KG1 (cell line): ENCODE results near the gene C1orf35.
A peak's percentile ranks its signal among the peaks of the same experiment; 100 is the strongest.

Source experiments
- DNase-seq: peaks from one replicate; lab custom pipeline; 2025; lab: John Stamatoyannopoulos, UW

The C1orf35 gene

DNA sequence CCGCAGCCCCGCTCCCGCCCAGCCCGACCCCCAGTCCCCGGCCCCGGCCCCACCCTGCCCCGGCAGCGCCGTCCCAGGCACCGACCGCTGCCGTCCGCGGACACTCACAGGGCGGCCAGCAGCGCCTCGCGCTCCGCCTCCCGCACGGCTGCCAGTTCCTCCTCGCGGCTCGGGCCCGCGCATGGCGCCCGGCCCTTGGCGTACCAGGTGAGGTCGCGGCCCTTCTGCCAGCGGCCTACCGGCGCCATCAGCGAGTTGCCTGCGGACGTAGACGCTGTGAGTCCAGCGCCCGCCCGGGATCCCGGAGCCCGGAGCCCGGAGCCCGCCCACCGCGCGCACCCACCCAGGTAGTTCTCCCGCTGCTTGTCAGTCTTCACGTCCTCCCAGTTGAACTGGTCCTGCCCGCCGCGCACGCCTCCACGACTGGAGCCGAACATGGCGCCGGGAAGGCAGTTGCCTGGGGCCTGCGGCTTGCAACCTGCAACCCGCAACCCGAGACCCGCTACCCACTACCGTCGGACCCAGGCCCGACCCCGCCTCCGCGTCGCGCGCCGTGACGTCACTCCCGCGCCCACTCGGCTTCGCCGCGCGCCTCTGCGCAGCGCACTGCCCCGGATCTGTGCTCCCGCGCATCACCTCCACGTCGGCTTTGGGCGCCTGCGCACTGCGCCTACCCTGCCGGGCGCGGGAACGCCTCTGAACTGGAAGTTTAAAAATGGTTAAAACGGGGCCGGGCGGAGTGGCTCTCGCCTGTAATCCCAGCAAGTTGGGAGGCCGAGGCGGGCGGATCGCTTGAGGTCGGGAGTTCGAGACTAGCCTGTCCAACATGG, at the start of gene C1orf35:
TSS of gene C1orf35 (minus strand) at position 535 of the 830 bp plus-strand sequence. CDS start at position 437, 98 bp downstream.
- DNase-seq, result peak; percentile 91

DNA sequence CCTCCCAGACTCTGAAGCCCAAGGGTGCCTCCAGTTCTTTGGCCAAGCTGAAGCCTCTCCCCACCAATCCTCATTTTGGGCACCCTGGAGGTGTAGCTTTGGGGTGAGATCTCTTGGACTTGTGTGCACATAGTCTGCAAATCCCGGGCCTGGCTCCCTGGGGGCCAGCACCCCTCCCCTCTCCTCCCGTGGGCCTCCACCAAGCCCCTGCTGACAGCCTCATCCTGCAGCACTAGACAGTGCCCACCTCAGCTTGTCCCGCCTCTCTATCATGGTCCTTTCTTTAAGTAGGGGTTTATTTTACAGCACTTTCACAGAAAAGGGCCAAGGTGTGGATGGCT, 49.8 kb upstream of the C1orf35 start:
- DNase-seq, result no peak

DNA sequence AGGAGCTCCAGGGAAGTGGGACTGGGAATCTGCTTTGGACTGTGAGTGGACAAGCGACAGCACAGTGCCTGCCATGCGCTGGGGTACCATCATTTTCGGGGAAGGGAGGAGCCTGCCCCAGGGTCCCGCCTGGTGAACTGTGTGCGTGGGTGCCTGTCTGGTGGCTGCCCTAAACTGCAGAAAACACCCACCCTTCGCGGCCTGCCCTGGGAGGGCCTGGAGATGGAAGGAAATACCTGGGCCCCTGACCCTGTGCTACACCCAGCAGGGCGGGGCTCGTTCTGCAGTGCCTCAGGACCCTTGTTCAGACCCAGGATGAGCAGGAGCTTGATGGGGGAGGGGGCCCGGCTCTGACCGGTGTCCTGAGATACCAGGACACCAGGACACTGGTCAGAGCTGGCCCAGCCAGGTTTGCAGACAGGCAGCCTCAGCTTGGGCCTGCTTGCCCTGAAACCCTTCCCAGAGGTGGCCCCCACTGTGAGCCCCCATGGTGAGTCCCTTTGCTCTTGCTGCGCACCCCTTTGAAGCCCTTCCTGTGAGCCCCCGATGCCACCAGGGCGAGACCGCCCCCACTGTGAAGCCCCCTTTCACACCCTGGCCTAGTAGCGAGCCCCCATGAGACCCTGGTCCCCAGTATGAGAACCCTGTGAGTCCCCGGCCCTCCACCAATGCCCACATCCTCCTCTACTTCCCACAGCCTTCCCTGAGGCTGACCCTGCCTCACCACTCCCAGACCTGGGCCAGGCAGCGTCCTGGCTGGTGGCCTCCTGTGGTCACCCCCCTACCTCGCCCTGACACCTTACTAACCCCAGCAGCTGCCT, 49.2 kb upstream of the C1orf35 start:
- no peak for DNase-seq

DNA sequence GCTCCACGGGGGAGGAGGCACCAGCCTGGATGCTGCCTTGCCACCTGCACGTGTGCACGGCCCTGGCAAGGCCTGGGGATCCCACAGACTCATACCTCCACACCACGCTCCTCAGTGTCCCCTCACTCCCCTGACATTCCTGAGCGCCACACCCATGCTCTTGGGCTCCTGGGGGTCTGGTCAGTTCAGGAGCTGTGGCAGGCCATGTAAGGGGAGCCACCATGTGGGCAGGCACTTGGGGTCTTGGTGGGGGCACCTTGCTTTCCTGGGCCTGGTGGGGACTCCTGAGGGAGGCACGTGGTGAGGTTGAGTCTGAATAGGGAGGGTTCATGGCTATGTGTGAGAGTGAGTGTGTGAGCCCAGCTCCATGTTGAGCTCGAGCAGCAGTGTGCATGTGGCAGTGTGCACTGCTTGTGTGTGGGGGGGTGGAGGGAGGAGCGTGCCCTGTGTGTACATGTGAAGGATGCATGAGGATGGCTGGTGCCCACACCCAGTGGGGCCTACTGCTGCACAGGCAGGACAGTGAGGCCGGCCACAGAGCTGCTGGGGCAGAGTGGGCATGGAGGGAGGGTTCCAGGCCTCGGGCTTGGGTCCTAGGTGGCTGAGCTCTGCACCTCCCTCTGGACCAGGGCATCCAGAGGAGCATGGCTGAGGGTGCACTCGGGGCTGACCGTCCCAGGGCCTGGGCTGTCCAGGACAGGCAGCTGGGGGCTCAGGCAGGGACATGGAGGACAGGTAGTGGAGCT, 48.2 kb upstream of the C1orf35 start:
- no peak for DNase-seq

DNA sequence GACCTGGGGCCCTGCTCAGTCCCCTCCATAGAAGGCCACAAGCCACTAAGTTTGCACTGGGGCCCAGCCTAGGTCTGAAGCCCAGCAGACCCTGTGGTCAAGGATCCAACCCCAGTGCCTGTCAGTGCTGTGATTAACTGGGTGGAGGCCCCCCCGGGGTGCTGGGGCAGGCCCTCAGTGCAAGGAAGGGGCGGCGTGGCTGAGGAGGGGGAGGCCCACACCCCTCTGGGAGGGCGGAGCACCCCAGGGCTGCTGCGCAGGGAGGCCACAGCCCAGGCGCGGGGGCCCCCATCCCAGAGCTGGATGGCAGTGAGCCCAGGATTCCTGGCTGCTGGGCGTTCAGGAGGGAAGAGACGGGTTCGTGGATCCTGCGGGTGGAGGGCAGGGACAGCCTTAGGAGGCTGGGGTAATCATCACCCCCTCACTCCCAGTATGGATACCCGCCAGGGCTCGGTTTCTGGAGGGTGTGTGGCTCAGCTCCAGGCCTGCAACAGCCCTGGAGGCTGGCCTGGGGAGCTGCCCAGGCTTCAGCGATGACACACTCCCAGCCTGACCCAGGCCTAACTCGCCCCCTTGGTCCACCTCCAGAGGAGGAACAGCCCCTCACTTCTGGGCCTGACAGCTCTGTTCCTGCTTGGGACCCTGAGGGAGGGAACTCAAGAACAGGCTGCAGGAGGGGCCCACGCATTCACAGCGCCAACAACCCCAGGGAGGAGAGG, 47.5 kb upstream of the C1orf35 start:
- DNase-seq, result no peak

DNA sequence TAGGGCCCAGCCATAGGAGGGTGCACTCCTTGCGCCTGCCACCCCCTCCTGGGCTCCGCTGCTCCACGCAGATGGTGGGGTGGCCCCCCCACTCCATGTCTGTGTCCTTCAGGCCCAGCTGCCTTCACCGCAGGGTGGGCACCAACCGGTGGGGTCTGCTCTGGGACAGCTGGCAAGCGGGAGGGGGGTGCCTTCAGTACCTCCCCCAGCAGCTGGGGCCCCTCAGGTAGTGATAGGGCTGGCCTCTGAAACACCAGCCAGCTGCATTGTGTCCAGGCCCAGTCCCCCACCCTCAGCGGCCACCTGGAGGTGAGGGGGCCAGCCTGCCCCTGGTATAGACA, 47.0 kb upstream of the C1orf35 start:
- DNase-seq, result no peak

DNA sequence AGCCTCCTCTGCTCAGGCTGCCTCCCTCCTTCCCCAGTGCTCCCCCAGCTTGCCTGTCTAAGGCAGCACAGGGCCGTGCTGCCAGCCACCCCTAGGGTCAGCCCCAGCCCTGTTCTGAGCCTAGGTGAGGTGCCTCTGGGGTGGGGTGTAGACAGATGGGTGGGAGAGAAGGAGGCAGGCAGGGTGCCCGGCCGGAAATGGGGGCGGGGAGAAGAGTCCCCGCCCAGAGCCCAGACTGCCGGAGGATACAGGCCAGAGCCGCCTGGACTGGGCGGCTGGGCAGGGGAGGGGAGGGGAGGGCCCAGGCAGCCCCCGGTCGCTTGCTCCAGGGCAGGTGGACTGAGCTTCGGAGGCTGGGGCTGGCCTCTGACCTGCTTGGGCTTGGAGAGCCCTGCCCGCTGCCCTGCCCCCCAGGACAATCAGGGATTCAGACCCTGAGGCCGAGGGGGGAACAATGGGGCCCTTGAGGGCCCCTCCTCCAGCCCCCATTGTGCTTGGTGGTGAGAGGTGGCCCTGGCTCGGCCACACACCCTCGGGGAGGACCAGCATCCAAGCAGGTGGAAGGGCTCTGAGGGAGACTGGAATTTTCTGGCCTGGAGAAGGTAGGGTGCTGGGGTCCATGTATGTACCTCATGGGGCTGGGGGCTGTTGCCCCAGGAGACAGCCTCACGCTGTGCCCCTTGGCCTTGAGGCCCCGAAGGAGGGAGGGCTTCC, 46.4 kb upstream of the C1orf35 start, which contains the start of gene GJC2:
TSS of gene GJC2 (plus strand) at position 525 of the 714 bp plus-strand sequence. CDS start 7,829 bp downstream, outside the sequence.
- DNase-seq, result no peak

DNA sequence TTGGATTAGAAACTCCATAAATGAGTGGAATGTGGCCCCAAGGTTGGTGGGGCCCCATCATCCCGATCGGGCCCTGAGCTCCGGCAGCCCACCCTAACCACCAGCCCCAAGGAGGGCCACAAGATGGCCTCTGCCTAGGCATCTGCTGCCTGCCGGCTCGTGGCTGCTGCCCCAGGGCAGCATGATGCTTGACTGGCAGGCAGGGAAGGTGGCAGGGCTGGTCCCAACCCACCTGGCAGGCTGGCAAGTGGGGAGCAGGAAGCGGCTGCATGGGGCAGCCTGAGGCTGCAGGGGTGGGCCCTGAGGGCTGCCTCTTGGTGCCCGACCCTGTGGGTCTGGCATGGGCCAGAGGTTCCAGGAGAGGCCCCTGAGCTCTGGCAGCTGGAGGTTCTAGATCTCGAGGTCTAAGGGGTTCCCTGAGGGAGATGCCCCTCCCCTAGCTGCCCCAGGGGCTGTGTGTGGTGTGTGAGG, 45.8 kb upstream of the C1orf35 start:
- no peak for DNase-seq

DNA sequence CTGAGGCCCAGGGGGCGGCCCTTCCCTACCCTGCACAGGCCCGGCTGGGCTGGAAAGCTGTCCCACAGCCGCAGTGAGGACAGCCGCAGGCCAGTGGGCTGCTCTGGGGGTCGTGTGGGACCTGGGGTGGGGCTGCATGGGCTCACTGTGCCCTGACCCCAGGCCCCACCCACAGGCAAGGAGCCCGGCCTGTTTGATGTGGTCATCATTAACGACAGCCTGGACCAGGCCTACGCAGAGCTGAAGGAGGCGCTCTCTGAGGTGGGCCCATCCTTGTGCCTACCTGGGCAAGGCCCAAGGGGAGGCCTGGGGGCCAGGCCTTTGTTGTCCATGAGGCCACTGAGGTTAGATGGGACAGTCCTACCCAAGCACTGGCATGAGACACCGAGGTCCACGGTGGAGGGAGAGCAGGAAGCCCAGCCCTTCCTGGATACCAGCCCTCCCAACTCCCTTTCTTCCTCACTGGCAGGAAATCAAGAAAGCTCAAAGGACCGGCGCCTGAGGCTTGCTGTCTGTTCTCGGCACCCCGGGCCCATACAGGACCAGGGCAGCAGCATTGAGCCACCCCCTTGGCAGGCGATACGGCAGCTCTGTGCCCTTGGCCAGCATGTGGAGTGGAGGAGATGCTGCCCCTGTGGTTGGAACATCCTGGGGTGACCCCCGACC, 45.2 kb upstream of the C1orf35 start:
- DNase-seq, result no peak

DNA sequence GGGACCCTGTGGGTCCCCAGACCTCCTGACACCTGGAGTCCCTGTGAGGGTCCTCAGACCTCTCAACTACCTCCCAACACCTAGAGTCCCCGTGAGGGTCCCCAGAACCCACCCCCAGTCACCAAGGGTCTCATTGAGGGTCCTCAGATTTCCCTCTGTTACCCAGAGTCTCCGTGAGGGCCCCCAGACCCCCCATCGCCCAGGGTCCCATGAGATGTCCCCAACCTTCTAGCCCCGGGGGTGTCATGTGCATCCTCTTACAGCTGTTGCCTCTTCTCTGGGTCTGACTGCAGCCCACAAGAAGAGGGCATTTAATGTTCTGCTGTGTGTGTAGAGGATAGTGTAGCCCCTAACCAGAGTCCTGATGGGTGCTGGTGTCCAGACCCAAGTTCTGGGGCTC, 44.6 kb upstream of the C1orf35 start:
- DNase-seq, result no peak

DNA sequence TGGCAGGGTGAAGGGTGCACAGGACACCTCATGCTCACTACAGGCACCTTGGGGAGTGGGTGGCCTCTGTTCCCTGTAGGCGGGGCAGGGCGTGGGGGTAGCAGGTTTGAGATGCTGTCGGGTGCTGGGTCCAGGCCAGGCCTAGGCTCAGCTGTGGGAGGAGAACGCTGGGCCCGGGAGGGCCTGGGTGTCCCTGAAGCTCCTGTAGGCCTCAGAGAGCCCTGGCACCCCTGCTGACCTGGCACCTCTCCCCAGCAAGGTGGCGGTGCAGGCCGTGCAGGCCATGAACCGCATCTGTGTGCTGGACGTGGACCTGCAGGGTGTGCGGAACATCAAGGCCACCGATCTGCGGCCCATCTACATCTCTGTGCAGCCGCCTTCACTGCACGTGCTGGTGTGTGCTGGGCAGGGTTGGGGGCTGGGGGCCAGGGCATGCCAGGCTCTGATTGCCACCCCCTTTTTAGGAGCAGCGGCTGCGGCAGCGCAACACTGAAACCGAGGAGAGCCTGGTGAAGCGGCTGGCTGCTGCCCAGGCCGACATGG, 44.1 kb upstream of the C1orf35 start:
- no peak for DNase-seq

DNA sequence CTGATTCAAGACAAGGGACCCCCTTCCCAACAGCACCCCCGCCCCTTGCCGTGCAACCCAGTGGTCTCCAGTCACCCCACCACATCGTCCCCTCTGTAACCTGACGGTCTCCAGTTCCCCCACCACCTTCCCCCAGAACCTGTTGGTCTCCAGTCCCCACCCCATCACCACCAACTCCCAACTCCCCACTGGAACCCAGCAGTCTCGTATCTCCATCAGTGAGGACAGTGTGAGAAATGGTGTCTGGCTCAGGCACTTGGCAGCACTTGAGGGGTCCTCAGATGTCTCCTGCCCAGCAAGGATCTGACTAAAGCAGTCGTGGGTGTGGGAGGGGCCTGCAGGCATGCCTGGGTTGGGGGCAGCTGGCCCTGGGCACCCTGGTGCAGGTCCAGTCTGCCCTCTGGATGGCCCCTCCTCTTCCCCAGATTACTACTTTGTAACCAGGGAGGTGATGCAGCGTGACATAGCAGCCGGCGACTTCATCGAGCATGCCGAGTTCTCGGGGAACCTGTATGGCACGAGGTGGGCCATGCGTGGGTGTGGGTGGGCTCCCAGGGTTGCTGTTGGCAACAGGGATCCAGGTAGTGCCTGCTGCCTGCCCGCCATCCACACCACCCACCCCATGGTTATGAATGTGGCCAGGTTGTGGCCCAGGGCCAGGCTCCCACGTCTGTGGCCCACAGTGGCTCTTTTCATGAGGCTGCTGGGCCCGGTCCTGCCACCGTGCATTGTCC, 43.5 kb upstream of the C1orf35 start:
- no peak for DNase-seq

DNA sequence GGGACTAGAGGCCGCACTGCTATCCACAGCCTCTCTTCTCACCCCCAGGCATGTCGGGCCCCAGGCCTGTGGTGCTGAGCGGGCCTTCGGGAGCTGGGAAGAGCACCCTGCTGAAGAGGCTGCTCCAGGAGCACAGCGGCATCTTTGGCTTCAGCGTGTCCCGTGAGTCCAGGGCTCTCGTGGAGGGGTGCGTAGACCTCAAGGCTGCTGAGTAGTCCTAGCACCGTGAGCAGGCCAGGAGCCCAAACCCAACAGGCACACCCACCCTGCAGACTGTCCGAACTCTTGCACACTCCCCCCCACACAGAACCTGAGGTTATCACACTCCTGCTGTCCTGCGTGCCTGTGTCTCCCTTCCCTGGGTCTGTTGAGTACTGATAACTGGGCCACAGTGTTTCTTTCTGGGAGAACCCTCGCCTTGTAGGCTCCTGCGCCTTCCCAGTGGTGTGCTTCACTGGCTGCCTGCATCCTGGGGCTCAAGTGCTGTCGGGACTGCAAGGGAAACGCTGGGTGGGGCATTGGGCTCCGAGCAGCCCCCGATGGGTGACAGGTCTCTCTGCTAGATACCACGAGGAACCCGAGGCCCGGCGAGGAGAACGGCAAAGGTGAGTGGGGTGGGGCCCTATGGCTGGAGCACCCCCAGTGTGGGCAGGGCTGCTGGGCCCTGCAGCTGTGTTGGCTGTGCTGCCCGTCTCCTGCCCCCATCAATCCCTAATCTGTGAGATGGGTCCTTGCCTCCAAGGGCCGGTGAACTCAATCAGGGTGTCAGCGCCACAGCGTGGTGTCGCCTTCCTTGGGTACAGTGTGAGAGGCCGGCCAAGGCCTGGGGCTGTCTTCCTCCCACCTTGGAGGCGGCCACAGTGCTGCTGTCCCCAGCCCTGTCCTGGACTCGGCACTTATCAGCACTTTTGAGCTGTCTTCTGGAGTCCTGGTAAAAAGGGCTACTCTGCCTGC, 42.6 kb upstream of the C1orf35 start:
- no peak for DNase-seq

DNA sequence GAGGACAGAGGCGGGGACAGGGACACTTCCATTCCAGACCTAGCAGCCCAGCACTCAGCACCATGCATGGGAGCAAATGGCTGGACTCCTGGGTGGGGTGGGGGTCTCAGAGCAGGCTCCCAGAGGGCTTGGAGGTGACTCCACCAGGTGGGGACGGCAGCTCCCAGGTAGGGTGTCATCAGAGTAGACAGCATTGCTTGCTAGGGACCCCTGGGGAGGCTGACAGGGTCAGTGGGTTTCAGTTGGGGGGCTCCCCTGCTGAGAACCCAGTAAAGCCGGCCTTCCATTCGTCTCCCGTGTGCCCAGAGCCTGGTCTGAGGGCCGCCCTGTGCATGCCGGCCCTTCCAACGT, 41.8 kb upstream of the C1orf35 start:
- no peak for DNase-seq

DNA sequence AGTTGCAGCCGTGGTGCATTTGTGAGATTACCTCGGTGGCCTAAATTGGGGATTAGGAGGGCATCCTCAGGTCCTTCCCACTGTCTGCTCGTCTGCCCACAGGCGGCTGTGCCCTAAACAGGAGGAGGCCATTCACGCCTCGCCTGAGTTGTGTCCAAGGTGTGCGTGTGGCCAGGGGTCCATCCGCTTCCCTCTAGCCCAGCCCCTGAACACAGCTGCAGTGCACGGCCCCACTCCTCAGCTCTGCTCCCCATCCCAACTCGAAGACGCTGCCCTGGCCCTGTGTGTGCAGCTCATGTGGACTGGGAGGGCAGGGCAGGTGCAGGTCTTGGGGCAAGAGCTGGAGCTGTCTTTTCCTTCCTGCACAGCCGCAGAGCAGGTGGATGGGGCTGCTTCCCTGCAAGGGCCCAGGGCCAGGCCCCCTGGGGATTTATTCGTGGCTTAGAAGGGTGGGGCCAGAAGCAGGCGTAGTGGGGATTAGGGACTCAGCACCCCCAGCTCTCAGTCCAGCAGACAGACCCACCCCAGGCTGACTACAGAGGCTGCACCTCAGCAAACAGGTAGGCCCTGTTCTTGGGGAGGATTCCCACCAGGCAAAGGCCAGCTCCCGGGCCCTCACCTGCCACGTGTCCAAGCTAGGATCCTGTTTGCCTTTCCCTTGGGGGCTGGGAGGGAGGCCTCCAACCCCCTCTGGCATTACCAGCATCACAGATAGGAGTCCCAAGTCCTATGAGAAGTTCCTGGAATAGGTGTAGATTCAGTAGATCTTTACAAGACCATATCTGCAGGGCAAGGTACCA, 41.3 kb upstream of the C1orf35 start:
- no peak for DNase-seq

DNA sequence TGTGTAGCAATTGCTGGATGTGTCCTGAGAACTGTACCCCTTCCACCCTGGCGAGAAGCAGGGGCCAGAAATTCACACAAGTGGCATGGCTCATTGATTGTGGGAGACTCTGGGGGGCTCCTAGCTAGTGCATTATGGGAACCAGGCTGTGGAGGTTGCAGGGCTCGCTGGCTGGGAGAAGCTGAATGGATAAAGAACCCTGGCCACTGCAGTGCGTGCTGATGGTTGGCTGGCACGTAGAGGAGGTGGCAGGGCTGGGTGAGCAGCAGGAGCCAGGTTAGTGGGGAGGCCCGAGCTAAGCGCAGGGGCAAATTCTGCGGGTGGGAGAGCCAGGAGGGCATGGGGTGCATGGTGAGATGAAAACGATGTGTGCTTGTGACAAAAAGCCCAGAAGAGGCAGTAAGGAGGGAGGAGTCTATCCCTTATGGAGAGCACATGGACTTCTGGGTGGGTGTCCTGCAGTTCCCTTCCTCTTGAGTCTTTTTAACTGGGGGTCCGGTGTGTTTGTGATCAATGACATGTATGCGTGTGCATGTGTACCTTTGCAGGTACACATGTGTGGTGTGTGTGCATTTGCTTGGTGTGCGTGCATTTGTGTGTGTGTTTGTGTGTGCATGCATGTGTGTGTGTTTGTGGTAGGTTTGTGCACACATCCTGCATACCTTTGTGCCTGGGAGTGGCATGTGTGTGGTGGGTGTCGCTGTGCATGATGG, 40.5 kb upstream of the C1orf35 start:
- no peak for DNase-seq

DNA sequence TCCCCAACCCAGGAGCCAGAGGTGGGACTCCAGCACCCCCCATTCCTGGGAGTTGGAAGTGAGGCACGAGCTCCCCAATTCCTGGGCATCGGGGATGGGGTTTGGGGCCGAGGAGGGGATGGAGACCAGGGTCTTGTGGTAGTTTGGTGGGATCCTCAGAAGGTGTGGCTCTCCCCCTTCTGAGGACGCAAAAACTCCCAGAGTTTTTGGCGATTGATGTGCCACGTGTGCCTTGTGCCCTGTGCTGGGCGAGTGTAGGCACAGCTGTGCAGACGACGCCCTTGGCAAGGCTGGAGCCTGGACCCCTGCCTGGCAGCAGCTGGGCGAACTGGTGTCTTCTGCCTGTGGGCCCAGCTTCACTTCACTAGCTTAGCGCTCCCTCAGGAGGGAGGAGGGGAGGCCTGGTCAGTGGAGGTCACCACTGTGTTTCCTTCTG, 39.6 kb upstream of the C1orf35 start:
- no peak for DNase-seq
